Measurements from ENCODE around the gene SUV39H1.
"Not testable (repeated sequence)": the region's sequence is repeated elsewhere in the genome, so short reads cannot be mapped to it uniquely, and the experiment has no call there.

SUV39H1 gene

DNA sequence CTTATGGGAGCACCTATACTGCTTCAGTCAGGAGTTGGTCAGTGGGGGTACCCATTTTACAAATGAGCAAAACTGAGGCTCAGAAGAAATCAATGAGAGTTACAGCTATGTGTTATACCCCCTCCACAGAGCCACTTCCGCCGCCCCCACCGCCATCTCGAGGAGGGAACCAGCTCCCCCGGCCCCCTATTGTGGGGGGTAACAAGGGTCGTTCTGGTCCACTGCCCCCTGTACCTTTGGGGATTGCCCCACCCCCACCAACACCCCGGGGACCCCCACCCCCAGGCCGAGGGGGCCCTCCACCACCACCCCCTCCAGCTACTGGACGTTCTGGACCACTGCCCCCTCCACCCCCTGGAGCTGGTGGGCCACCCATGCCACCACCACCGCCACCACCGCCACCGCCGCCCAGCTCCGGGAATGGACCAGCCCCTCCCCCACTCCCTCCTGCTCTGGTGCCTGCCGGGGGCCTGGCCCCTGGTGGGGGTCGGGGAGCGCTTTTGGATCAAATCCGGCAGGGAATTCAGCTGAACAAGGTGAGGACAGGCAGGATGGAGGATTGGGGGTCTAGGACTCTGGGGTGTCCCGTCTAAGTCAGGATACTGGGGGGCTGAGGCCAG lies 7.9 kb upstream of the SUV39H1 start:
- no peak for DNase-seq

GRCh38 chrX:48689208-48689920 lies 7.2 kb upstream of the SUV39H1 start:
- DNase-seq: no peak

GRCh38 chrX:48691746-48692145 lies 4.8 kb upstream of the SUV39H1 start:
- DNase-seq: not testable (repeated sequence)

- no peak for DNase-seq
These were observed 1.6 kb upstream of the SUV39H1 start for GRCh38 chrX:48694776-48695533.

GRCh38 chrX:48695534-48695896 lies 1.0 kb upstream of the SUV39H1 start:
- no peak for DNase-seq

DNA sequence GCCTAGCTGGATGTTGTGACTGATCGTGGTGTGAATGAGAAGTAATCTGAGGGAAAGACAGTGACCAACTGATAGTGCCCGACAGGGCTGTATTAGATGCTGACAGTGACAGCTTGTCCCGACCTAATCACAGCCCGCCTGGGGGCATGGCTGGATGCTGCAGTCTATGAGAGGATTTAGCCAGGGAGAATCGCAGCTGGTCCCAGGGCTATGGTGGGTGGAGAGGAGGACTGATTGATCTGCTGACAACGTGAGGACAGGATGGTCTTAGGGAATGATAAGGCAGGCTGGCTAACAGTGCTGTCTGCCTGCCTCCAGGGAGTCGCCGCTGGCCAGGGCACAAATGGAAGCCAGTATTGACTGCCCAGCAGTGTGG lies 621 bp upstream of the SUV39H1 start:
- DNase-seq: no peak

GRCh38 chrX:48696909-48697727 lies 584 bp downstream of the SUV39H1 start:
- no peak for DNase-seq

DNA sequence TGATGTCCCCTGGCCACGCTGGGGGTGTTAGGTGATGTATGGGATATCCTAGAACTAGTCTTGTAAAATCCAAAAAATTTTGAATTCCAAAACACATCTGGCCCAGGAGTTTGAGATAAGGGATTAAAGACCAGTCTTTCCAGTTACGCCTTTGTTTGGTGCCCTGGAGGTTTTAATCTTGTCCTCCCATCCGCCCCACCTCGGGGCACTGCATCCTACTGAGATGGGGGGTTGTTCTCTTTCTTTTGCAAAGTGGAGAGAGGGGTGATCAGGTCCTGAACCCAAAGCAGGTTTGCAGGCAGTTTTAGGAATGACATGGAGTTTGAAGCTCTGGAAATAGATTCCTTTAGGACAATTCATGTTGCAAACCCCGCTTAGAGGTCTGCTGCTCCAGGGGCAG lies 1.8 kb downstream of the SUV39H1 start:
- DNase-seq: no peak

DNA sequence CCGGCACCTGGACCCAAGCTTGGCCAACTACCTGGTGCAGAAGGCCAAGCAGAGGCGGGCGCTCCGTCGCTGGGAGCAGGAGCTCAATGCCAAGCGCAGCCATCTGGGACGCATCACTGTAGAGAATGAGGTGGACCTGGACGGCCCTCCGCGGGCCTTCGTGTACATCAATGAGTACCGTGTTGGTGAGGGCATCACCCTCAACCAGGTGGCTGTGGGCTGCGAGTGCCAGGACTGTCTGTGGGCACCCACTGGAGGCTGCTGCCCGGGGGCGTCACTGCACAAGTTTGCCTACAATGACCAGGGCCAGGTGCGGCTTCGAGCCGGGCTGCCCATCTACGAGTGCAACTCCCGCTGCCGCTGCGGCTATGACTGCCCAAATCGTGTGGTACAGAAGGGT lies 3.7 kb downstream of the SUV39H1 start:
- no peak for DNase-seq

DNA sequence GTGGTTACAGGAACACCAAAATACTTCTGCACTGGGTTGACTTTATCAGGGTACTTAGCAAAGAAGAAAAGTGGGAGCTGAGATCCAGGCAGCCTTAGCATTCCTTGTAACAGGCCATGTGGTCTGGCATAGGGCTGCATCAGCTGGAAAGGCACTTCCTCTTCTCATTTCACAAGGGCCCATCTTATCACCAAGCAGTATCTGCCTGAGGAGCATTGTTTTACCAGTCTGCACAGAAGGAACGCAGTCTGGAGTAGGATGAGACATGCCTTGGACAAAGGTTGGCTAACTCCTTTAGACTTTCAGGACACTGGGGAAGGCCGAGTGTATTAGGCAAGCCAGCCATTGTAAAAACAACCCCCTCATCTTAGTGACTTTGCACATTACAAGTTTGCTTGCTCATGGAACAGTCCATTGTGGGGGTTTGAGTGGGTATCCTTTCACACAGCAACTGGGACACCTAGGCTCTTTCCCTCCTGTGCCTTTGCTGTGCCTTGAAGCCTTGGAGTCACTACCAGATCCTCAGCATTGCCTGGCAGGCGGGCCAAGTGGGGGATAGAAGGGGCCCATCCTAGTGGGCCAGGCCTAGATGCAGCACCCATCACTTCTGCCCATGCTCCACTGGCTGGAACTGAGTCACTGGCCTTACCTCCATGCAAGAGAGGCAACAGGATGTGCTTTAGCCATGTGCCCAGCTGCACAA lies 4.6 kb downstream of the SUV39H1 start:
- no peak for DNase-seq

DNA sequence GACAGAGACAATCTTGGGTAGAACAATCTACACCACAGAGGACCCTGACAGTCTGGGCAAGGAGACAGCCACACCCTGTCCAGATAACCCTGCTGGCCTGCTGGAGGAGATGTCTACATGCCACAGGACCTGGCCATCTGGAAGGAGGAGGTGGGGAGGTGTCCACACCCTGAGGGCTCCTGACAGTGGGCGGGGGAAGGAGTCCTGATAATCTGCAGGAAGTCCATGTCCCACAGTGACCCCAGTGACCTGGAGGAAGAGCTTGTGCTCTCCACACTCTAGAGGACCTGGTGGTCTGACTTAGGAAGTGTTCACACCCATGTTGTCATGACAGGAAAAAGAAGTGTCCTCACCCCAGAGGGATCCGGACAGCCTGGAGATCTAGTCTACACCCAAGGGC lies 5.5 kb downstream of the SUV39H1 start:
- DNase-seq: no peak

DNA sequence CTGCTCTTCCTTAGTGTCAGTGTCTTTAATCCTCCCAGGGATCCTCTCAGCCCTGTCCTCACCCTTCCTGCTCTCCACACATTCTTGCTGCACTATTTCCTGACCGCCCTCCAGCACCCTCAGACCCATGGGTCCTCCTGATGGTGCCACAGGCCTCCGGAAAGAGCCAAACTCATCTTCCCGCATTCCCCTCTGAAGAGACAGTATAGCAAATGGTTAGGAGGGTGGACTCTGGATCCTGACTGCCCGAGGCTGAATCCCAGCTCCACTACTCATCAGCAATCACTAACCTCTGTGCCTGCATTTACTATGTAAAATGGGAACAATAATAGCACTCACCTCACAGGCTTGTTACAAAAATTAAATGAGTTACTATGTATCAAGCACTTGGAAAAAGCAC lies 6.2 kb downstream of the SUV39H1 start:
- no peak for DNase-seq

DNA sequence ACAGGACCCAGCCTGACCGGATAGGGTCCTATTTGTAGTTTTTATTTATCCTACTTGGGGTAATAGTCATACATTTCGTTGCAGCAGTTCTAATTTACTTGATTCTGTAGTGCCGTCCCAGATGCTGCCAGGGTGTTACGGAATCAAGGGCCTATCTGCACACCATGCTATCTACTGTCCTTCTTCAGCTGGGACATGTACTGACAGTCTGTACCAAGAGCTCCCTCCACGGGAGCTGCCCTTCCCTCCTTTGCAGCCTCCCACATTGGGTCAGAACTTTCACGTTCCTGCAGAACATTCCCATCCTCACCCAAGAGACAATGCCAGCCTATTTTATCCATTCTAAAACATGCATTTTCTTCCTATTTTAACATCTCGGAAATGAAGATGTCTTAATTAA lies 6.7 kb downstream of the SUV39H1 start:
- no peak for DNase-seq

- no peak for DNase-seq
These were observed 7.3 kb downstream of the SUV39H1 start for GRCh38 chrX:48703642-48704481.

- DNase-seq: no peak
These were observed 9.3 kb downstream of the SUV39H1 start for GRCh38 chrX:48705871-48706270.

DNA sequence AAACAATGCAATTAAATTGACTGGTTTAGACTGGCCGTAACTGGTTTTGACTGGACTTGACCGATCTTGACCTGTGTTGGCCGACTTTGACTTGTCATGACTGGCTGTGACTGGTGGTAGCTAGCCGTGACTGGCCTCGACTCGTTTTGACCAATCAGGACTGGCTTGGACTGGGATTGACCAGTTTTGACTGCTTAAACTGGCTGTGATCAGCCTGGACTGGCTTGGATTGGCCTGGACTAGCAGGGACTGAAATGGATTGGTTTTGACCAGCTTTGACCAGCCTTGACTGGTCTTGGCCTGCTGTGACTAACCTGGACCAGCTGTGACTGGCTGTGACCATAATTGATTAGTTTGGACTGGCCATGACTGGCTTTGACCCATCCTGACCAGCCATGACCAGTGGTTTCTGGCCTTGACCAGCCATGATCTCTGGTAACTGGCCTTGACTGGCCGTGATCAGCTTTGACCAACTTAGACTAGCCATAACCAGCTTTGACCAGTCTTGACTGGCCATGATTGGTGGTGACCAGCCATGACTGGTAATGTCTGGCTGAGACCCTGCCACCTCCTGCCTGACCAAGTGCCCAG lies 13.1 kb downstream of the SUV39H1 start:
- DNase-seq: no peak

GRCh38 chrX:48711162-48711928 lies 14.8 kb downstream of the SUV39H1 start:
- DNase-seq: no peak

- no peak for DNase-seq
These were observed 15.5 kb downstream of the SUV39H1 start for GRCh38 chrX:48711929-48712505.

DNA sequence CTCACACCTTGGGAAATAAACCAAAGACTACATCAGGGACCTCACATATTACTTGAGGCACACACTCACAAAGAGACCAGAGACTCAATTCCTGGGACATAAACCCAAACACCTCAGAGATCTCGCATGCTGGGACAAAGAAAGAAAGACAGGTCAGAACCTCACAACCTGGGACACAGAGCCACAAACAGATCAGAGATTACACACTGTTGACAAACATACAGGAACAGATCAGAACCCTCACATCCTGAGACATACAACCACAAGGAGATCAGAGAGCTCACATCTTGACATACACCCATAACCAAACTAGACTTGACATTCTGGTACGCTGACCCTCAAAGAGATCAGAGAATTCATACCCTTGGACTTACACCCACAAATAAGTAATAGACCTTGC lies 17.3 kb downstream of the SUV39H1 start:
- no peak for DNase-seq

- no peak for DNase-seq
These were observed 18.0 kb downstream of the SUV39H1 start for GRCh38 chrX:48714573-48714972.
